ENCODE results near the gene PWWP2B.

GRCh38 chr10:132436861-132437410, 39.9 kb downstream of the PWWP2B start:
- TF ChIP-seq CTCF (conservative IDR thresholded peaks at IDR 0.05) (no peak), ZFX (IDR thresholded peaks at IDR 0.05) (no peak)
